ENCODE measurements around the gene FRMPD1. TPM values are rescaled to one million over a fixed set of nuclear protein-coding genes. Genes with fewer than 3 reads are reported as not detected.

Gene FRMPD1
- total RNA-seq, 4 donors from 2014 or later: 0.21 TPM; not detected in 3

DNA sequence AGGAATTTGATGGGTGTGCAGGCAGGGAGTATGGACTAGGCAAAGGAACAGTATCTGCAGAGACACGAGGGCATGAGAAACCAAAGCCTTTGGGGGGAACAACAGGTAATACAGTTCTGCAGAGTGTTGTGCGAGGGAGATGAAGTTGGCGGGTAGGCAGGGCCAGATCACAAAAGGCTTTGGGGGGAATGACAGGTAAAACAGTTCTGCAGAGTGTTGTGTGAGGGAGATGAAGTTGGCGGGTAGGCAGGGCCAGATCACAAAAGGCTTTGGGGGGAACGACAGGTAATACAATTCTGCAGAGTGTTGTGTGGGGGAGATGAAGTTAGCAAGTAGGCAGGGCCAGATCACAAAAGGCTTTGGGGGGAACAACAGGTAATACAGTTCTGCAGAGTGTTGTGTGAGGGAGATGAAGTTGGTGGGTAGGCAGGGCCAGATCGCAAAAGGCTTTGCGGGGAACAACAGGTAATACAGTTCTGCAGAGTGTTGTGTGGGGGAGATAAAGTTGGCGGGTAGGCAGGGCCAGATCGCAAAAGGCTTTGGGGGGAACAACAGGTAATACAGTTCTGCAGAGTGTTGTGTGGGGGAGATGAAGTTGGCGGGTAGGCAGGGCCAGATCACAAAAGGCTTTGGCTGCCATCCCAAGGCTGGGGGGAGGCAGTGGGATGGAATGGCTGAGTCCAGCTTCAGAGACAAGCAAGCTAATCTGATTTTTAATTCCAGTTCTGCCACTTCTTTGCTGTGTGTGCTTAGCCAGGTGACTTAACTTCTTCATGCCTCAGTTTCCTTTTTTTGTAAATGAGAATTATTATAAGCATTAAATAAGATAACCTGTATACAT is 33.0 kb downstream of the FRMPD1 start:
- no peak for TF ChIP-seq POLR2A (IDR thresholded peaks at IDR 0.05)
- TF ChIP-seq, protein P1, sequence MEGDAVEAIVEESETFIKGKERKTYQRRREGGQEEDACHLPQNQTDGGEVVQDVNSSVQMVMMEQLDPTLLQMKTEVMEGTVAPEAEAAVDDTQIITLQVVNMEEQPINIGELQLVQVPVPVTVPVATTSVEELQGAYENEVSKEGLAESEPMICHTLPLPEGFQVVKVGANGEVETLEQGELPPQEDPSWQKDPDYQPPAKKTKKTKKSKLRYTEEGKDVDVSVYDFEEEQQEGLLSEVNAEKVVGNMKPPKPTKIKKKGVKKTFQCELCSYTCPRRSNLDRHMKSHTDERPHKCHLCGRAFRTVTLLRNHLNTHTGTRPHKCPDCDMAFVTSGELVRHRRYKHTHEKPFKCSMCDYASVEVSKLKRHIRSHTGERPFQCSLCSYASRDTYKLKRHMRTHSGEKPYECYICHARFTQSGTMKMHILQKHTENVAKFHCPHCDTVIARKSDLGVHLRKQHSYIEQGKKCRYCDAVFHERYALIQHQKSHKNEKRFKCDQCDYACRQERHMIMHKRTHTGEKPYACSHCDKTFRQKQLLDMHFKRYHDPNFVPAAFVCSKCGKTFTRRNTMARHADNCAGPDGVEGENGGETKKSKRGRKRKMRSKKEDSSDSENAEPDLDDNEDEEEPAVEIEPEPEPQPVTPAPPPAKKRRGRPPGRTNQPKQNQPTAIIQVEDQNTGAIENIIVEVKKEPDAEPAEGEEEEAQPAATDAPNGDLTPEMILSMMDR (IDR thresholded peaks at IDR 0.05): no peak
- no peak overlapping the region for H3K4me3 ChIP-seq
- H3K27ac ChIP-seq: no peak overlapping the region

DNA sequence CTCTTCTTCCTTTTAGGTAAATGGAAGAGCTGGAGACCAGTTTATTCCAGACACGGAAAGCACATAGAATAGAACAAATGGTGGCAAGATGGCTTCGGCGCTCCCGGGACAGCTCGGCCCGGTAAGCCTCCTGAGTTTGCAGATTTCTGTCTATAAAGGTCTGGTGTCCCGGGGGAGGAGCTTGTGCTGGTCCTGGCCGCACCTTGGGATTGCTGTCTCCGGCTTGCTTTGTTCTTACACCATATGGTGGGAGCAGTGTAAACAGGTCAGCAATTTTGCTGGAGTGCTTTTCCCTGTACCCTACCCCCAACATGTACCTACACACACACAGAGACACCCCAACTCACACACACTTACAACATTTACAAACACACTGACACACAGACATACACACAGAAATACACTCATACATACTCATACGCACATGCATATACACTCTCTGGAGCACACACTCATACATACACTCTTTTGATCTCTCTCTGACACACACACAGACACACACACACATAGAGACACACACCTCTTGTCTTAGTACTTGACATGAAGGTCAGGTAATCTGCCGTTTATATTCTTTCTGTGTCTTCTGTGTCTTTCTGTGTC is 42.0 kb downstream of the FRMPD1 start:
- TF ChIP-seq, protein P1 (IDR thresholded peaks at IDR 0.05): no peak
- TF ChIP-seq POLR2A (IDR thresholded peaks at IDR 0.05): no peak
- intact Hi-C loops (cut with DNase I; ENCODE audit: low total_unique reads): no loop called here
- H3K9me3 ChIP-seq: no peaks in the 10 kb centered on the region
- H3K27me3 ChIP-seq: no peaks in the 10 kb centered on the region
- no peak overlapping the region for H3K27ac ChIP-seq
- H3K4me3 ChIP-seq: no peak overlapping the region
- no peaks in the 10 kb centered on the region for H3K36me3 ChIP-seq
- DNase-seq: no peak
- H3K4me1 ChIP-seq: no peaks in the 10 kb centered on the region

More for the DNA sequence above, 33.0 kb downstream of the FRMPD1 start:
- H3K9me3 ChIP-seq: no peaks in the 10 kb centered on the region
- no peaks in the 10 kb centered on the region for H3K36me3 ChIP-seq
- no peaks in the 10 kb centered on the region for H3K4me1 ChIP-seq
- no peaks in the 10 kb centered on the region for H3K27me3 ChIP-seq
- no peak for DNase-seq
- intact Hi-C loops (cut with DNase I; ENCODE audit: low total_unique reads): no loop called here

DNA sequence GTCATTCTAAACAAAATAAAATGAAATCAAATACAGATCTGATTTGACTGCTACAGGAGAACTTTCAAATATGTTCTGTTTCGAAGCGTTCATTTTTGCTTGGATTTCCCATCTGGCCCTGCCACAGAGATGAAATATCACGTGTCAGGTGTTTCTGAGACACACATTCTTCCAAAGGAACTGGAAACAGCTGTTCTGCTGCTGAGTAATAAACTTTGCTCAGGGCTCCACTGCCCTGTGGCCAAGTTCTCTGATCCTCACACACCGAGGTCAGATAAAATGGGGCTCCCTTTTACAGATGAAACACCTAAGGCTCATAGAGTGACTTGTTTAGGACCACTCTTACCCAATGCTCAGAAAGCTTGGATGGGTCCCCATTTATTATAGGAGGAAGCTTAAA is 42.5 kb downstream of the FRMPD1 start:
- no peak overlapping the region for H3K27ac ChIP-seq
- no peak for DNase-seq
- H3K27me3 ChIP-seq: no peaks in the 10 kb centered on the region
- intact Hi-C loops (cut with DNase I; ENCODE audit: low total_unique reads): no loop called here
- no peak overlapping the region for H3K4me3 ChIP-seq
- TF ChIP-seq, protein P1 (IDR thresholded peaks at IDR 0.05): no peak
- TF ChIP-seq POLR2A (IDR thresholded peaks at IDR 0.05): no peak
- no peaks in the 10 kb centered on the region for H3K4me1 ChIP-seq
- H3K36me3 ChIP-seq: no peaks in the 10 kb centered on the region
- H3K9me3 ChIP-seq: no peaks in the 10 kb centered on the region

DNA sequence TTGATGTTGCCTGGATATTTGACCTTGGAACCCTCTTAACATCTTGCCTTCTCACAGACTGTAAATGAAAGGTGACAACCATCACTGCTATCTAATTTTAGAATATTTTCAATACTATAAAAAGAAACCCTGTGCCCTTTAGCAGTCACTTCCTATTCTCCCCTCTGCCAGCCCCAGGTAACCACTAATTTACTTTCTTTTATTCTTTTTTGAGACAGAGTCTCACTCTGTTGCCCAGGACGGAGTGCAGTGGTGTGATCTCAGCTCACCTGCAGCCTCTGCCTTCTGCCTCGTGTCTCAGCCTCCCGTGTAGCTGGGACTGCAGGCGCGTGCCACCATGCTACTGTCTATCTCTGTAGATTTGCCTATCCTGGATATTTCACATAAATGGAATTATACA is 43.6 kb downstream of the FRMPD1 start:
- no peaks in the 10 kb centered on the region for H3K9me3 ChIP-seq
- no peaks in the 10 kb centered on the region for H3K36me3 ChIP-seq
- H3K27me3 ChIP-seq: no peaks in the 10 kb centered on the region
- intact Hi-C loops (cut with DNase I; ENCODE audit: low total_unique reads): no loop called here
- no peak for TF ChIP-seq POLR2A (IDR thresholded peaks at IDR 0.05)
- TF ChIP-seq, protein P1 (IDR thresholded peaks at IDR 0.05): no peak
- H3K27ac ChIP-seq: no peak overlapping the region
- no peak for DNase-seq
- H3K4me3 ChIP-seq: no peak overlapping the region
- H3K4me1 ChIP-seq: no peaks in the 10 kb centered on the region

DNA sequence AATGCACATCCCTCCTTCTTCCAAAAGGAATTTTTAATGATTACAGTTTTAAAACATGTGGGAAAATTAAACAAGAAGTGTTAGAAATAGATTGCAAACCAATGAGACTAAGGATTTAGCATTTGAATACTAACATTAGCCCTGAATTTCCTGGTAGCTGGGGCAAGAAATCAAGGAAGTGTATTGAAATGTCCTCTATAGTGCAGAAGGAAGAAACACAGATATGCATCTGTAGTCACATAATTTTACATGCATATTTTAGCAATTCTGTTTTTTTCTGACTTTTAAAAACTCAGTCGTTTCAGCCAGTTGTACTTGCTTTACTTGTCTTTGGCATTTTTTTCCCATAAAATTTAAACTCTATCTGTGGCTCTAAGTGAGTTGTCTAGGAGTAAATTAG is 45.8 kb downstream of the FRMPD1 start:
- no peak for DNase-seq
- intact Hi-C loops (cut with DNase I; ENCODE audit: low total_unique reads): no loop called here
- no peaks in the 10 kb centered on the region for H3K4me1 ChIP-seq

More for the DNA sequence above, 45.8 kb downstream of the FRMPD1 start:
- Histone ChIP-seq H3K27me3 (no peaks in the 10 kb centered on the region), H3K9me3 (no peaks in the 10 kb centered on the region), H3K36me3 (no peaks in the 10 kb centered on the region), H3K27ac (no peak overlapping the region), H3K4me3 (no peak overlapping the region)
- TF ChIP-seq, protein P1 (IDR thresholded peaks at IDR 0.05): no peak
- no peak for TF ChIP-seq POLR2A (IDR thresholded peaks at IDR 0.05)
